GM18526 (cell line): Measurements from ENCODE around the gene C2orf49.

Experiments used
- POLR2A ChIP-seq: IDR thresholded peaks from 3 replicates; pipeline ENCODE4 v1.6.1; 2011; ENCODE audit not compliant: insufficient read length; ENCODE audit errors: extremely low read depth

C2orf49 gene

DNA sequence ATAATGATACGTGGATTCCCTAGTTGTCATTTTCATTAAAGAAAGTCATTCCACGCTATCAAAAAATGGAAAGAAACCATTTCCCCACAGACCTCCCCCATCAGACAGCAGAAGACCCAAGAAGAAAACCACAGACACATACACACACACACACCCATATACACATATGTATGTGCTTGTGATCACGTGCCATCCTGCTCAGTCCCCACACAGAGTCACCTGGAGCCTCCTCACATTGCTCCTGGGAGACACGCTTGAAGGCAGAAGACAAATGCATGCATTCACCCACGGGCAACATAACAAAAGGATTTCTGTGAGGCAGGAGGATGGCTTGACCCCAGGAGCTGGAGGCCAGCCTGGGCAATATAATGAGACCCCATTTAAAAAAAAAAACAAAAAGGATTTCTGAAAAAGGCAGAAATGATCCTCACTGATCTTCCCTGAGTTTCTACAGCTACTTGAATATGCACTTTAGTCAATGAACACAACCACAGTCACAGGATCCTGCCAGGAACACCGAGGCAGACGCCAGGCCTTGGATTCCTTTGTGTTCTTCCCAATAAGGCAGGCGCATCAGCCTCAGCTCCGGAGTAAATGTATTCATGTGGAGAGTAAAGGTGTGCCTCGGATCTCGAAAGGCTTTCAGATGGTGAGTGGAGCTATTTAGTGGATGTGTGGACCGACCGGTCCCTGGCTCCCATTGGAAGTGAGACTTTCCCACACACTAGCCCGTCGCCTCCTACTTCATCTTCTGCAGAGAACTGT lies 28.8 kb upstream of the C2orf49 start:
- no peak for TF ChIP-seq POLR2A

GRCh38 chr2:105309147-105309545 lies 28.2 kb upstream of the C2orf49 start:
- no peak for TF ChIP-seq POLR2A

GRCh38 chr2:105313877-105314276 lies 23.5 kb upstream of the C2orf49 start:
- no peak for TF ChIP-seq POLR2A

DNA sequence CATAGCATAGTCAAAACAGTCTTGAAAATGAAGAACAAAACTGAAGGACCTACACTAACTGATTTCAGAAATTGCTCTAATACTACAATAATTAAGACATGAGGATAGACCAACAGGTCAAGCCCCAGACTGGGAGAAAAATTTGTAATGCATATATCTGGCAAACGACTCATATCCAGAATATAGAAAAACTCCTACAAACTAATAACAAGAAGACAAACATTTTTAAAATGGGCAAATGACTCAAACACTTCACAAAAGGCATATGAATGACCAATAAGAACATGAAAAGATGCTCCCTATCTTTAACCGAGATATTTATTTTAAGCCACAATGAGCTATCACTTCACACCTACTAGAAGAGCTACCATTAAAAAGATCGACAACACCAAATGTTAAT lies 22.0 kb upstream of the C2orf49 start:
- TF ChIP-seq POLR2A, result no peak

- TF ChIP-seq POLR2A, result no peak
Observed at GRCh38 chr2:105317937-105318336, 19.4 kb upstream of the C2orf49 start.

DNA sequence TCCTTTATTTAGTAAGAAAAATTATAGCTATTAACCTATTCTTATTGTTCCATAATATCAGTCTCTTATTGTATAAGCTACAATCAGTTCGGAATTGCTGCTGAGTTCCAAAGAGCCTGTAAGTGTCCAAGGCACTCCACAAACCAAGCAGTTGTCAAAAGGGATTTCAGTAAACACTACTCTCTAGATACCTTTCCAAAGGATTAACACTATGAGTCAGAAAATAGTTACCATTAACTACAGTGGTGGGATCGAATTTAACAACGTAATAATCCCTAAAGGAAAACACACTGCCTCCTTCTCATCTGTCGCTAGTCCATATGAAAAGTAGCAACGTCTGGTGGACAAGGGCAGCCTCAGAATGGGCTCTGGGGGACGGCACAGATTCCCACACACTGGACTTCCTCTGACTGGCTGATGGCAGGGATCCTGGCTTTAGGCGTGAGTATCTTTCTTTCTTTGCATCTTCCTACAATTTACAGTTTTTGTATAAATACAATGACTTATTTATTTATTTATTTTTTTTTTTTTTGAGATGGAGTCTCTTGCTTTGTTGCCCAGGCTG lies 16.6 kb upstream of the C2orf49 start:
- TF ChIP-seq POLR2A, result no peak

DNA sequence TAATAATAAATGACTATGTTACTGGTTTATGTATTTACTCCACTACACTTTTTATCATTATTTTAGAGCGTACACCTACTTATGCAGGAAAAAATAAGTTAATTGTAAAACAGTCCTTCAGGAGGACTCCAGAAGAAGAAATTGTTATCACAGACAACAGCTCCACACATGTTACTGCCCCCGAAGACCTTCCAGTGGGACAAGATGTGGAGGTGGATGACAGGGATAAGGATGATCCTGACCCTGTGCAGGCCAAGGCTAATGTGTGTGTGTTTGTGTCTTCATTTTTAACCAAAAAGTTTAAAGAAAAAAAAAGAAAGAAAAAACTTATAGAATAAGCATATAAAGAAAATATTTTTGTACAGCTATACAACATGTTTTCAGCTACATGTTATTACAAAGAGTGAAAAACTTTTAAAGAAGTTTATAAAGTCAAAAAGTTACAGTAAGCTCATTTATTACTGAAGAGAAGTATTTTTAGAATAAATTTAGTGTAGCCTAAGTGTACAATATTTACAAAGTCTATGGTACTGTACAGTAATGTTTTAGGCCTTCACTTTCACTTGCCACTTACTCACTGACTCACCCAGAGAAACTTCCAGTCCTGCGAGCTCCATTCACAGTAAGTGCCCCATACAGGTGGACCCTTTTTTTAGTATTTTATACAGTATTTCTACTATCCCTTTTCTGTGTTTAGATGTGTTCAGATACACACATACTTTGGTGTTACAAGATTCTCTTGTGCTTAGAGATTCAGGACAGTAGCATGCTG lies 15.3 kb upstream of the C2orf49 start:
- no peak for TF ChIP-seq POLR2A

DNA sequence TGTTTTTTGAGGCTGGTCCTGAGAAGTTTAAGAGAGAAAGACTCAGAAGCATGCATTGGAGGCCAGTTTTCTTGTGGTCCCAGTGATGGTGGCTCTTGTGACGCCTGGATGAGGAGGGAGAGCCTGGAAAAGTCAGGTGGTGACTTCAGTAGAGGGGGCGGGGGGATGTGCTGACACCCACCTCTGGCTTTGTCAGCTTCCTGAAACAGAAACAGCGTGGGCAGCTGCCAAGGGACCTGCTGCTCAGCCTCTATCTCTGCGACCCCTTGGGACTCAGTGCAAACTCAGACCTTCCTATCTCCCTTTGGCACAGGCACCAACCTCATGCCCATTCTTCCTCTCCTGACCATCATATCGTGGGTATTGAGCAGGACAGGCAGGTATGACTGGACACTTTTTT lies 14.2 kb upstream of the C2orf49 start:
- TF ChIP-seq POLR2A, result no peak

GRCh38 chr2:105324101-105324500 lies 13.2 kb upstream of the C2orf49 start:
- TF ChIP-seq POLR2A, result no peak

- no peak for TF ChIP-seq POLR2A
Observed at GRCh38 chr2:105324732-105325131, 12.6 kb upstream of the C2orf49 start.

- no peak for TF ChIP-seq POLR2A
Observed at GRCh38 chr2:105325389-105325963, 11.9 kb upstream of the C2orf49 start.

GRCh38 chr2:105327690-105328089 lies 9.7 kb upstream of the C2orf49 start:
- no peak for TF ChIP-seq POLR2A

DNA sequence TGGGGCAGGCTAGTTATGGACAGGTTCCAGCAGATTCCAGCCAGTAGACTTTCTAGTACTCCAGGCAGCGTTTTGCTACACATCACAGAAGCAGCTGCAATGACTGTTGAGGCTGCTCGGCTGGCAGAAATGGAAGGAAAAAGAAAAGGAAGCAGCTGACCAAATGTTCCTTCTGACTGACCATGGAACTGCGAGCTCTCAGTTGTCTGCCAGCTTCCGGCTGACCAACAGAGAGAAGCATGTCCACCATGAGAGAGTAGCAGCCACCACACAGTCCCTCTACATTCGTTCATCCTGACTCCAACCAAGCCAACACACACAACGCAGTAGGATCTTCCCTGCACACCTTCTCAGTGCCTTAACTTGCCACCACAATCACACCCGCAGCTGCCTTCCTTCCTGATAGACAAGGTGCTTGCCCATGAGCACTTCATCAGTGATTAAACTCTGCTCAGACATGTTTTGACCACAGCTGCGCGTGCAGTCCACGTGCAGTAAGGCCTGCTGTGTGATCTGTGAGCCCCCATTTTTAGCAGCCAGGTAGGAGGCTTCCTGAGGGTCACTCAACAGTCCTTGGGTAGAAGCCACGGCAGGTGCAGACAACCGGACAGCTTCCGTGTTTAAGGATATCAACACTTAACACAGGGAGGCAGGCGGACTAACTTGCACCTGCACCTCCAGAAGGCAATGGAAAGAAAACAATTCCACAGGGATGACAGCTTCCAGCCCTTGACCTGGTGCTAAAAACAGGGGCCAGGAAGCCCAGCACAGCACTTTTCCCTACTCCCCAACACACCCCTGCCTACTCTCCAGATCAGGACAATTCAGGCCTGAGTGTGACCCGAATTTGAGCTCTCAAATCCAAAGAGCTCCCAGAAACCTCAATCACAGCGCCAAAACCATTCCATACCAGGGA lies 8.8 kb upstream of the C2orf49 start:
- TF ChIP-seq POLR2A, result peak; percentile 17

- TF ChIP-seq POLR2A, result no peak
Observed at GRCh38 chr2:105329197-105329554, 8.2 kb upstream of the C2orf49 start.
